Activated CD8-positive, alpha-beta memory T cell treated with anti-CD3 and anti-CD28 coated beads for 24 hours (primary cell): Measurements from ENCODE around the gene SPDEF.

Experiments
- DNase-seq: peaks from one replicate; pipeline ENCODE4 v3.0.0-alpha.2; 2020

SPDEF gene

DNA sequence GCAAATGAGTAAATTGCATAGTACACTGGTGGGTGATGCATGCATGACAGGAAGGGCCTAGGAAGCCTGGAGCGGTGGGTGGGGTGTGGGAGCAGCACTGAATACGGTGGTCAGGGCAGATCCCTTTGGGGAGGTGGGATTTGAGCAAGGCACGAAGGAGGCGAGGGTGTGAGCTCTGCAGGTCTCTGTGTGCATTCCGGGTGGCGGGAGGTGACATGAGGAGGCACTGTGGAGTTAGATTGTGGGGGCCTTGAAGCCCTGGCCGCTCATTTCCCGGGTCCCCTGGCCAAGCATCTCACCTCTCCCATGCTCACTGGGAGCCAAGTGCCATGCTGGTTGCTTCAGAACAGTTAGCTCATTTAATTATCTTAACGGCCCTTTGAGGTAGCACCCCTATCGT, 6.2 kb upstream of the SPDEF start:
- DNase-seq, result no peak

DNA sequence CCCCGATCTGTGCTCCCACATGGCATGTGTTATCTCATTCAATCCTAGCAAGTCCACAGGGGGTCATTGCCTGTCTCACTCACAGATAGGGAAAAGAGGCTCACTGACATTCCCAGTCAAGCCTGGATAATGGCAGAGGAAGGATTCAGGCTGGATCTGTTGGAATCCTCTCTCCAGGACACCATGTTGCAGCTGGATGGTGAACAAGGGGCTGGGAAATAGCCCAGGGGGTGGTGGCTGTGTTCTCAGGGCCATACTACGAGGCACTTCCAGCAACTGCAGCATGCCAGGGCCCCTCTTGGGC, 5.0 kb upstream of the SPDEF start:
- DNase-seq, result no peak

DNA sequence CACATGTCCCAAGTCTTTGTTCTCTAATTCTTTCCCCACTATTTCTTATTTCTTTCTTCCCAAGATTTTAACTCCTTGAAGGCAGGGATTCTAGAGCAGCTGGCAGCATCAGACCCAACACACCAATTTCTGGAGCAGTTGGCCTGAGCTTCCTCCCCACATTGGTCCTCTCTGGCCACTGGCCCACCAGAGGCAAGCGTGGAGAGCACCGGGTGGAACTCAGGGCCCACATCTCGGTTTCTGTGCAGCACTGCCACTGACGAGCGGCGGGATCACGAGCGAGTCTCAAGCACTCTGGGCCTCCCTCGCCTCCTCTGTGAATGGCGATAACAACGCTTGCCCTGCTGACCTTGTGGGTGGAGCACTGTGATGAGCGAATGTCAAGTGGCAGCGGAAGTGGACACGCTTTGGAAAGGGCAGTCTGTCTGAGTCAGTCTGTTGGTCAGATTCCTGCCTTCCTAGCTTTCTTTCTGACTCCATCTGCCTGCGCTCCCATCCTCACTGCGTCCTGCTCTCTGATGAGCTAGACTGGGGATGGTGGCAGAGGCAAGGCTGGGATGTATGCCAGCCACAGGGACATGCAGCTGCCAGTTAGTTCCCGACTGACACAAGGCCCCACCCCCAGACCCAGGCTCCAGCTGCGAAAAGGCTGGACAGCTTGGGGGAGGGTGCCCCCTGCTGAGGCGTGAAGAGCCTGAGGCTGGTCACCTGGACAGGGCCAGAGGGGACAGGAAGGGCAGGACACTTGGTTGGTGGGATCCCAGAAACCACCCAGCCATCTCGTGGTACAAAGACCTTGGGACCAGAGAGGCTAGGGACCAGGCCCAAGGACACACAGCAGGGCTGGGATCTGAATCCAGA, 4.5 kb upstream of the SPDEF start:
- DNase-seq, result no peak

DNA sequence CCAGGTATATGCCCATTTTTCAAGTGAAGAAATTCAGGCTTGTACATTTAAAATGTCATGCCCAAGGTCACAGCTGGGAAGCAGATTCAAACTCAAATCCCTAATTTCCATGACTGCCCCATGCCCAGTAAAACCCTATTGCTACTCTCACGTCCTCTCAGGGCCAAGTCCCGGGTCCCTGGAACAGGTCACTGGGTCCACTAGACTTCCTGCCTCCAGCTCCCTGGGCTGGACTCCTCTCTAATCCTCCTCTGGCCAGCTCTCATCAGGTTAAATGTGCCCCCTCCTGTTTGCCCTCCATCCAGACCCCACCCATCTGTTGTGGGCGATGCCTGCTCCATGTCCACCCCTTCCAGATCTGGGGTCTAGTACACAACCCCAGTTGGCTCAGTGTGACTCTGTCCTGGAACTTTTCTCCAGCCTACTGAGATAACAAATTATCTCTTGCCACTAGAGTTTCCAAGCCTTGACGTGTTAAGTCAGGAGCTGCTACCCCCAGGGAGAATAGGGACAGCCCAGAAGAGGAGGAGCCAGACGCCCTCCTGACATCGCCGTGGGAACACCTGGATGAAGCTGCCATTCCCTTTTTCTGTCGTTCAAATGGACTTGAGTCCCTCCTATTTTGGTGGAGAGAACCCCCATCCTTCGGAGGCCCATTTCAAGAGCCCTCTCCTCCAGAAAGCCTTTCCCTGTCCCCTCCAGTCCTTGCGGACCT, 3.7 kb upstream of the SPDEF start:
- DNase-seq, result no peak

DNA sequence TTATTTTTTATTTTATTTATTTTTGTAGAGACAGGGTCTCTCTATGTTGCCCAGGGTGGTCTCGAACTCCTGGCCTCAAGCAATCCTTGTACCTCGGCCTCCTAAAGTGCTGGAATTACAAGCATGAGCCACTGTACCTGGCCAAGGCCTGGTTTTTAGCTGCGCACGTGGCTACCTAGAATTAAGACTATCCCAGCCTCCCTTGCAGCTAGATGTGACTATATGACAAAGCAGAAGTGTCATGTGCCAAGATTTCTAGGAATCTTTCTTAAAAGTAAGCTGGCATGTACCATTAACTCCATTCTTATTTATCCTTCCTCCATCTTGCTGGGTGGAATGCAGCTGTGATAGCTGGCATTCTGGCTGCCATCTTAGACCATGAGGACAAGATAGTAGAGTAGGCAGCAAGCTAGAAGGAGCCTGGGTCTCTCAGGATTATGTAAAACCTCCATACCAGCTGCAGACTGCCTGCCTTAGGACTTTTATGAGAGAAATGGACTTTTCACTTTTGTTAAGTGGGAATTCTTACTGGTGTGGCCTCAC, 2.1 kb upstream of the SPDEF start:
- no peak for DNase-seq

DNA sequence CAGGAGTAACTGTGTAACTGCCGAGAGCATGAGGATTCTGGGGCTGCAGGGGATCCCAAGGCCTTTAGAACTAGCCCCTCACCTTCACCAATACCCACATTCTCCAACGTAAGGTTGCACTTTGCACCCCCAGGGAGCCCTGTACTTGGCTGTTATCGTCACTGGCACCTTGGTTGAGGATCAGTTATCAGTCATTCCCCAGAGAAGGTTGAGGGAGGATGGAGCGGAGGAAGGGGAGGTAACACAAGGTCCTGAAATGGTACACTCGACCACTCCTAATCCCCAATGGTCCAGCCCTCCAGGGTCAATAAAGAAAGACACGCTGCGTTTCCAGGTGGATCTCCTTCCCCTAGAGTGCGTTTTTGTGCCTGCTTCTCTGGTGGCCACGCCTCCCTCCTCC, 1.1 kb upstream of the SPDEF start:
- no peak for DNase-seq

DNA sequence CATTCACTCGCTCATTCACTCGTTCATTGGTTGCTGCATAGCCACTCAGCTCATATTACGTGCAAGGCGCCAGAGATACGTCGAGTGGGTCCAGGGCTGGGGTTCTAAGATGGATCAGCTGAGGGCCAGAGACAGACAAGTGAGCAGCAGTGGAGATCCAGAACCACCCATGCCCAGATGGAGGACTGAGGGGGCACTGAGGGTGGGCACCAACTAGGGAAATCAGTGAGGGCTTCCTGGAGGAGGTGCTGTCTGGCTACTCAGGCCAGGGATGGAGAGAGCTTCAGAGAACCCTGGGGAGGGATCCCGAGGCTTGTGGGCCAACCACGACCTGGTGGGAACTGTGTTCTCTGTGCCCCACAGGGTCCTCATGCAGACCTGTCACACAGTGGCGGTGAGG, 364 bp upstream of the SPDEF start:
- DNase-seq, result no peak

DNA sequence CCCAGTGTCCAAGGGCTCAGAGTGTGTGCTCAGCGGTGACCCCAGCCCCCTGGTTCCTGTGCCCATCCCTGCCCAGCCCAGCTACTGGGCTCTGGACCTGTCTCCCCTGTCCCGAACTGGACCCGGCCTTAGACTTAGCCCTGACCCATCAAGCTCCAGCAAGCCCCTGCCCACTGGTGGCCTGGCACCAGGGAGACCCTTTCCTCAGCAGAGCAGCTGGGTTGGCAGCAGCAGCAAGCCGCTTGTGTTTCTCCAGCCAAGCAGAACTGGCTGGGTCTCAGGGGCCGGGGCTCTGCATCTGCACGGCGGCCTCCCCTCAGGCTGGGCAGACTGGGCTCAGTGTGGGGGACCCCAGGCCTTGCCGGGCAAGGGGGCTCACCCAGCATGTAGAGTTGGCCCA, 801 bp downstream of the SPDEF start:
- no peak for DNase-seq

DNA sequence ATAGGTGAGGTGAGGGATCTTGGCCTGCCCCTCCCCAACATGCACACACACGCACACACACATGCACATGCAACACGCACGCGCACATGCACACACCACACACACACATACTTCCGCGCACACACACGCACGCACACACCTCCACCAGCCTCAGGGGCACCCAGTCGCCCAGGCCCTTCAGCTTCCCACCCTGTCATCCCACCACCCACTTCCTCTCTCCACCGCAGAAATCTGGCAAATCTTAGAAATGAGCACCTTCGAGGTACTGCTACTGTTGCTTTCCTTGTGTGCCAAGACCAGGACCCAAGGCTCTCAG, 1.2 kb downstream of the SPDEF start:
- no peak for DNase-seq

DNA sequence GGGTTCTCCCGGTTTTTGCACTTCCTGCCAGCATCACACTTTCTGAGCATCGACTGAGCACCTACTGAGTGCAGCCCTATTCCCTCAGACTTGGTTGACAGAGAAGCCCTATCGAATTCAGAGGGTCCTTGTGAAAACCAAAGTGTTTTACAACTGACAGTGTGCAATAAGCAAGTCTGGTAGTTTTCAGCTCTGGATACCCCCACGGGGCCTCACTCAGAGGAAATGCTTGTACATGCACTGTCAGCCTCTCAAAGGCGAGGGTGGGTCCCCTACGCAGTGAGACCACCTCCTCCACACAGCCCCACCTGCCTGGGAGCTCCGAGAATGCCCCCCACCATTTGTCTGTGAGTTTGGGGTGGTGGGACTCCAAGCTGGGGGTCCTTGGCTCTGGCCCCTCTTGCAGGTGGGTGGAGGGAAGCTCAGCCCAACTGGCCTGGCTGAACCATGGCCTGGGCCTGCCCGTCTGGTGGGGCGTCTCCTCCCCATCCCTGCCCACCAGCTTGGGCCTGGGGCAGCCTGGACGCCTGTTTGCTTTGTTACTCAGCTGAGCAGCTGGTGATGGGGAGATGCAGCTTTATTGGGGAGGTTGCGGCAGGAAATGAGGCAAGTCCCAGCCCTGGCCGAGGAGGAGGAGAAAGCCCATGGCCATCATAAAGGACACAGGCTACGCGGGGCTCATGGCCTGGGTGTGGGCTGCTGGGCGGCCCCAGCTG, 1.7 kb downstream of the SPDEF start:
- no peak for DNase-seq

DNA sequence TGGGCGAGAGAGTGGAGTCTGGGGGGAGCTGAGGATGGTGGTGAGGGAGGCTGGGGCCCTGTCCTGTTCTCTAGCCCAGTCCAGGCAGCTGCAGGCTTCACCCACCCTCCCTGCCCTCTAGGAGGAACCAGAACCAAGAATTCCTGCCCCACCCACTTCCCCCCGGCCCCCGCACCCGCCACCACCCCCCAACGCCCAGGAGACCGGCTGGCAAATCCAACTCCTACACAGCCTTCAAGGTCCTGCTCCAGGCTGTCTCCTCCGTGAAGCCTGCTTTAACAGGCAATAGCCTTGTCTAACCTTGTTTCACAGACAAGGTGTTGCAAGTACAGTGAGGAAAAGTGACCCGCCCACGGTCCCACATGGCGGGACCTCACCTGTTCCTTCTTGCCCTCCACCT, 2.4 kb downstream of the SPDEF start:
- no peak for DNase-seq

DNA sequence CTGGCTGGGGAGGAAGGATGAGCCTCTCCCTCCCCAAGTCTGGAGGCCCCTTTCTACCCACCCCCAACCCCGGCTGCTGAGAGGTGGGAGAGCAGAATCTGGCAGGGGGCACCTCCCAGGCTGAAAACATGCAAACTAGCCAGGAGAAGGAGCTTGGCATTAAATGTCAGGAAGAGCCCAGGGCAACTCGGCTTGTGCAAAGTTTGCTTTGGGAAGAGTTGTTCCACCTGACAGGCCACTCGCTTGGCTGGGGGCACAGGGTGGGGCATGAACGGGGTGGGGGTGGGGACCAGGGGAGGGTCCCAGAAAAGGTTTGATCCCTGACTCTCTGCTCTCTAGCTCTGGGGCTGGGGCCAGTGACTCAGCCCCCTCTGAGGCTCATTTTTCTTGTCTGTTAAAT, 3.0 kb downstream of the SPDEF start:
- no peak for DNase-seq

DNA sequence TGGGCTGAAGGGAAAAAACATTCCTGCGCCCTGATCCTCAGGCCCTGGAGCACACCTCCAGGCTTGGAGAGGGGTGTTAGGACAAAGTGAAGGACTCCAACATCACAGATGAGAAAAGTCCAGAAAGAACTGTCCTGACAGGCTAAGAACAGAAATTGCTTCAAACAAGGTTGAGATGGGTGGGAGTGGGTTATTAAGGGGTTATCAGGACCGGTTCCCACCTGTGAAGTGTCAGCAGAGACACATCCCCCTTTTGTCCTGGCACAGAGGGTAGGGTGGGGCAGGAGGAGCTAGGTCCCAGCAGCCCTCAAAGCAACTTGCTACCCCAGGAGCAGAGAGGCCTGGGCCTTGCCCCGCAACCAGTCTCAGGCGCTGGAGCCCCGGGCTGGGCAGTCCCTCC, 3.5 kb downstream of the SPDEF start:
- DNase-seq, result no peak

DNA sequence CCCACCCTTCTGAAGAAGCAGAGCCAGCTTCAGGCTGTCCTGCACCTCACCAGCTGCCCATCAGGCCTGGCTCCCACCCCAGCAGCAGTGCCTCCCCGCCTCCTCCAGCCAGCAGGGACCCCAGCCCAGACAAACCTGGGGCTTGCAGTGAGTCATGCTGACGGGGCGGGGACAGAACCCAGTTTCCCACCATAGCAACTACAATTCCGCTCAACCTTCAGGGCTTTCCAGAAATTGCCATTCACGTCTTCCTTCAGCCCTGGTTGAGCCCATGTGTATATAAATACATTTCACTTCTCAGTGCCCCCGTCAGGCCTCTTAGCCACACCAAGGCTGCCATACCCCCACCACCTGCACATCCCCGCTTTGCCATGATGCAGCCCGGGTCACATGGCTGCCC, 4.4 kb downstream of the SPDEF start:
- no peak for DNase-seq

DNA sequence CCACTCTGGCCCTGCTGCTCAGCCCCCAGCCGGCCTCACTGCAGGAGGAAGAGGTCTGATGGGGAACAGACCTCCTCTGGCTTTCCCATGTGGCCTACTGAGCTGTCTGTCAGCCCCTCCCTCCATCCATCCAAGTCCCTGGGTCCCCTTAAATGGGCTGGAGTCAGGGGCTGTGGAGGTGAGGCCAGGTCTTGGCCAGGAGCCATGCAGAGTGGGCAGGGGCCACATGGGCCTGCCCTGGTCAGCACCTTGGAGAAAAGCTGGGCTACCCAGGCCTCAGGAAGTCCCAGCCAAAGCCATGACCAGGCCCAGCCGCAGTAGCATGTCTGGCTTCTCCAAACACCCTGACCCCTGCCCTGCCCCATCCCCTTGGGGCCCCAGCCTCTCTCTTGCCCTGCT, 6.3 kb downstream of the SPDEF start:
- no peak for DNase-seq

DNA sequence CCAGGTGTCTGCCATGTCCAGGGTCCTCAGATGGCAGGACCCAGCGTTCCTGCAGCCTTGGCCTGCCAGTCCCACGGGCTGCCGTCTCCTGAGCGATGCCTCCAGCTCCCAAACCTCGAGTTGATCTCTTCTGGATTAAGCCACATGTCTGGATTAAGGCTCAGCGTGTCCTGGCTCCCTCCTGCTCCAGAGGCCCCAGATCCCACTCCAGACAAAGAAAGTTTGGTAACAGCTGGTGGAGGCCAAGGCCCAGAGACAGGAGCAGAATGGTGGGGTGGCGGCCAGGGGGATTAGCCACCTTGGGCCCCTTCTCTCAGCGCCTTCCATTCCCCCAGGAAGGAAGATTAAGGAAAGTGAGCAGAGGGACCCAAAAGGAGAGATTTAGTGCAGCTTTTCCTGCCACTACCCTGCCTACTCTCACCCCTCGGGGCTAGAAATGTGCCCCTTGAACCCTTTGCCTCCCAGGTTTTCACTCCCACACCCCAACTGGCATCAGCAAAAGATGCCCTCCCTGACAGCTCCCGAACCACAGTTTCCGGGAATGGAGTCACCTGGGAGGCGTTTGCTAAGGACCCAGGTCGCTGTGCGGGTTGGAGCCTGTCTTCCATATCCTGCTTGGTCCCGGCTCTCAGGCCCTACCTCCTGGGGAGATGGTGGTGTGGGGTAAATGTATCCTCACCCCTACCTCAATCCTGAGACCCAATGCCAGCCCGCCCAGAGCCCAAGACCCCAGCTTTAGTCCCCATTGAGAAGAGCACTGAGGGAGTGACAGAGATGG, 6.9 kb downstream of the SPDEF start:
- DNase-seq, result no peak

DNA sequence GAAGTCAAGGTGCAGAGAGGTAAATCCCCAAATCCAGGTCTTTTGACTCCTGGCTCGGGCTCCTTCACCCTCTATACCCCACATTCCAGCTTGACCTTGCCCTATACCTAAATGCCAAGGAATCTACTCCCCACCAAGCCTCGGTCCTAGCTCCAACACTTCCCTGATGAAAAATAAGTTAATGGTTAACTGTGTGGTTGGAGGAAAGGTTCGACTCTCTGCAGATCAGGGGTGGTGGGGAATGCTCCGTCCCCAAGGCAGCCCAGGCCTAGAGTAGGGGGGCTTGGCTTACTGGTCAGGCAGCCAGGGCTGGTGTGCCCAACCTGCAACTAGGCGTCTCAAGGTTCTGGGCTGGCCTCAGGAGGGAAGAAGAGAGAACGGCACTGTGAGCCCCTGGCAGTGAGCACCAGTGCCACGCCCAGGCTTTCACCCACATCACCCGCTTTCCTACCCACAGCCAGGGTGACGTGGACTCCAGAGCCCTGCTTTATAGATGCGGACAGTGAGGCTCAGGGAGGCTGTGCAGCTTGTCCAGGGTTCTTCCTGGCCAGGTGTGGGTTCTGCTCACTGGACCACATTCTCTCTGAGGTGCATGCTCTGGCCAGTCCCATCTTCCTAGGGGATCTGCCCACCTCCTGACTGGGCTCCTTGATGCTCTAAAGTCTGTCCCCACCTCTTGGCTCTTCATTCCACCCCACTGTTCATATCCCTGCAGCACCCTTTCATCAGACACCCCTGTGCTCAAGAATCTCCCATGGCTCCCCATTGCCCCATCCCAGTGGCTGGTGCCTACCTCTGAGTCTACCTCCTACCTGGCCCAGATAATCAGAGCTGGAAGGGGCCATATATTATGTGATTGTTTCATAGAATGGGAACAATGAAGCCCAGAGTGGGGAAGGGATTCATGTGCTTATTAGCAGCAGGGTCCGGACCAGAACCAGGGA, 8.2 kb downstream of the SPDEF start:
- no peak for DNase-seq

DNA sequence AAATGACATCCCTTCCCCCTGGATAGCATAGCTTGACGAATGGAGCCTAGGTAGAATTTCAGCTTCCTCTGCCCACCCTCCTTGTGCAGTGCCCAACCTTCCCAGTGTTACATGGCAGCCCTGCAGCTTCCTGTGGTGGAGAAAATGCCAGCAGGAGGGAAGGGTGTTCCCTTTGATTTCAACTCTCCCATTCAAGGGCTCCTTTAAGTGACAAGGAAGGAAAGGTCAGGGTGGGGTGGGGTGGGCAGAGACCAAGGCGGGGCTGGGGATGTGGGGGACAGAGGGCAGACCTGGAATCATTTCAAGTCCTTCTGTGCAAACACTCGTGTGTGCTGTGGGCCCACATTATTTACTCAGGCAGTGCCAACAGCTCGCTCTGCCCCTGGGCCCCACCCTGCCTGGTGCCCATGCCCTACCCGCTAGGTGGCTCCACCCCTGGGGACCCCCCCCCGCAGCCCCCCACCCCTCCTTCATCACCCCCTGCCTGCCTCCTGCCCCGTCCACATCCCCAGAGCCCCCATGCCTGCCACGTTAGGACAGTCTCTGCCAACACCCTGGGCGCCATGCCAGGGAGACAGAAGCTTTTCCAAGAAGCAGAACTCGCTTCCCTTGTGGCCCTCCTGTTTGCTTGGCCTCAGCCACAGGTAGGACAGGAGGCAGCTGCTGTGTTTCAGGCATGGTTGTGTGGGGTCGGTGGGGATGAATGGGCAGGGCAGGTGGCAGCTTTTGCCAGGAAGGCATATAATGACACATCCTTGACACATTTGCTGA, 9.4 kb downstream of the SPDEF start:
- no peak for DNase-seq

DNA sequence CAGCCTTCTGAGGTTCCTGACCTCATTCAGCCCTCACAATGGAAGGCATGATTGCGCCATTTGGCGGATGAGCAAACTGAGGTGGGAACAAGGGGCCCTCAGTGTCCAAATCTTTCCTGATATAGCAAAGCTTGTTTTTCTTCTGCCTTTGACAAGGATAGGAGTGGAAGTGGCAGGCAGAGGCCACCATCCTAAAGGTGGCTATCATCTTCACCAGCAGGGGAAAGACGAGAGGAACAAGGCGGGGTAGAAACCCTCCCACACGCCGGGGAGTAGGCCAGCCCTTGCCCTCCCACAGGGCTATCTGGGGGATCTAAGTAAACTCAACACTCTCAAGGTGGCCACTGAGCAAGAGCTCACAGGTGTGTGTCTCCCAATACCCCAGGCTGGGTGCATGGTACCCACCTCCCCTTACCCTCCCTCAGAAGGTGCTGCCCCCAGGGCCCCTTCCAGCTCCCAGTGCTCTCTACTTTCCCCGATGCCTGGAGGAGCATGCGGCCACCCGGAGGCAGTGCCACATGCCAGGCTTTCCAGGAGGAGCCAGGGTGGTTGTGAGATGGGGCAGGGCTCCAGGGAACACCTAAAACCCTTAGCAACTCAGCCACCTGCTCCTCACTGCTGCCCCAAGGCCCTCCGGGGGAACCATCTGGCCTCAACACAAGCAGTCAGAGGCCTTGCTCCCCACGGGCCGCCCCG, 11.2 kb downstream of the SPDEF start:
- no peak for DNase-seq

DNA sequence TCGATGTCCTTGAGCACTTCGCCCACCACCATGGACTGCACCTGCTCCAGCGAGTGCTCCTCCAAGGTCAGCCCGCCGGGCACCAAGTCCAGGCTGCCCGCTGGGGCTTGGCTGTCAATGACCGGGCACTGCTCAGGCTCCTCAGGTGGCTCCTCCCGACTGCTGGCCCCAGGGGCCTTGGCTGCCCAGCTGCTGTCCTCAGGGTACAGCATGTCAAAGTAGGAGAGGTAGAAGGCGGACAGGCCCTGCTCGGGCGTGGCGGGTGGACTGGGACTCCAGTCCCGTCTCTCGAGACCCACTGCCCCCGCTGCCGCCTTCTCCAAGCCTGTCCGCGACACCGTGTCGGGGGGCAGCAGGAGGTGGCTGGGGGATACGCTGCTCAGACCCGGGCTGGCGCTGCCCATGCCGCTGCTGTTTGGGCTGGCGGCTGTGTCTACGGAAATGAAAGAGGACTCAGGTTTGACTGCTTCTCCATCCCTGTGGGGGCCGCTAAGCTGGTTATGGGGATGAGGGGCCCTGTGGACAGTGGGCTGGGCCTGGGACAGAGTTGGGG, 12.0 kb downstream of the SPDEF start:
- no peak for DNase-seq
